Panc1 (cell line): ENCODE measurements around the gene PPP4R2. TPM values are rescaled to one million over a fixed set of nuclear protein-coding genes. Genes with fewer than 3 reads are reported as not detected.

Experiments used
- ATAC-seq: fragments of 200-7000 bp; cut with Tn5 transposase; 2 replicates; pipeline ENCODE4 v1.9.1; 2020; ENCODE audit warnings: mild to moderate bottlenecking, moderate library complexity
- BruUV-seq: library from RNA; stranded (reverse); fragments of 400-500 nt; replicated peaks from 2 replicates; lab custom pipeline; 2021; lab: Mats Ljungman, UMichigan
- CTCF ChIA-PET: fragments of 300-600 bp; sonication (Branson Sonifier 250); formaldehyde crosslinking; loops from one replicate; lab custom pipeline; 2022; ENCODE audit warnings: antibody characterized with exemption; lab: Charles Lee
- POLR2A ChIA-PET: fragments of 300-600 bp; sonication (Branson Sonifier 250); formaldehyde crosslinking; loops from one replicate; lab custom pipeline; 2022; ENCODE audit warnings: antibody characterized with exemption; lab: Charles Lee
- DNase-seq: peaks from one replicate; pipeline ENCODE4 v3.0.0-alpha.2; 2010; ENCODE audit warnings: low read depth, low spot score
- H3K27ac ChIP-seq: 2 replicates; pipeline ENCODE4 v1.5.1; 2011; ENCODE audit warnings: mild to moderate bottlenecking, low read length, inconsistent platforms
- H3K27me3 ChIP-seq: fragments of 200-500 bp; sonication (Bioruptor generic); 2 replicates; pipeline ENCODE4 v1.6.0; 2014; ENCODE audit warnings: low read length, inconsistent platforms; ENCODE audit not compliant: control insufficient read depth, insufficient read depth
- H3K36me3 ChIP-seq: fragments of 200-500 bp; sonication (Bioruptor generic); 2 replicates; pipeline ENCODE4 v1.5.1; 2014; ENCODE audit warnings: inconsistent platforms, mild to moderate bottlenecking, low read length, moderate library complexity; ENCODE audit not compliant: control insufficient read depth, insufficient read depth
- H3K4me1 ChIP-seq: 2 replicates; pipeline ENCODE4 v1.5.1; 2011; ENCODE audit warnings: inconsistent platforms, mild to moderate bottlenecking, low read length, moderate library complexity; ENCODE audit not compliant: control insufficient read depth, insufficient read depth
- H3K4me3 ChIP-seq, 2 experiments: 2 replicates each; pipeline ENCODE4 v1.5.1; 2011 to 2012; ENCODE audit warnings: low read depth in 2 of 2, low read length in 2 of 2, mild to moderate bottlenecking in 2 of 2, inconsistent platforms in 1 of 2, moderate library complexity in 1 of 2
- H3K9me3 ChIP-seq: fragments of 200-500 bp; sonication (Bioruptor generic); 2 replicates; pipeline ENCODE4 v1.5.1; 2014; ENCODE audit warnings: low read depth, mild to moderate bottlenecking, inconsistent platforms, low read length, moderate library complexity; ENCODE audit not compliant: control insufficient read depth, insufficient read depth
- CTCF ChIP-seq: fragments of 450-650 bp; IDR thresholded peaks from 2 replicates; pipeline ENCODE4 v1.5.1; 2017; ENCODE audit warnings: mild to moderate bottlenecking
- POLR2AphosphoS5 ChIP-seq: IDR thresholded peaks from 2 replicates; pipeline ENCODE4 v1.6.1; 2012; ENCODE audit warnings: mild to moderate bottlenecking, low read depth, low read length, moderate library complexity
- REST ChIP-seq, 2 experiments: IDR thresholded peaks; 2 replicates each; pipeline ENCODE4 v1.6.1; 2011 to 2012; ENCODE audit warnings: low read depth in 2 of 2, control low read depth in 1 of 2, low read length in 1 of 2, mild to moderate bottlenecking in 1 of 2, moderate library complexity in 1 of 2; ENCODE audit not compliant: insufficient read depth in 1 of 2
- SIN3A ChIP-seq: IDR thresholded peaks from 2 replicates; pipeline ENCODE4 v1.6.1; 2012; ENCODE audit warnings: low read depth, mild to moderate bottlenecking, low read length, moderate library complexity, borderline replicate concordance; ENCODE audit not compliant: insufficient read depth
- TCF7L2 ChIP-seq: IDR thresholded peaks from 2 replicates; pipeline ENCODE4 v1.6.1; 2011; ENCODE audit warnings: mild to moderate bottlenecking, low read depth, low read length, inconsistent platforms
- in situ Hi-C: cut with HindIII; loops from 2 replicates; pipeline ENCODE4 v1.10.0; 2016; ENCODE audit warnings: low sequenced_read_pairs, low pct_unique_long_range_greater_than_20kb
- intact Hi-C: fragments of 100-400 bp; cut with micrococcal nuclease; formaldehyde crosslinking; loops from one replicate; pipeline ENCODE4 v1.10.0; 2022; ENCODE audit not compliant: unreplicated experiment
- total RNA-seq: library from RNA; stranded (reverse); gene quantifications from one replicate; pipeline ENCODE4 v1.2.1, GENCODE V29; 2021; ENCODE audit not compliant: unreplicated experiment

The PPP4R2 gene
- total RNA-seq, 1 experiment from 2014 or later: 59.8 TPM

GRCh38 chr3:73009008-73009407 is 12.4 kb downstream of the PPP4R2 start:
- no peak for ATAC-seq
- in situ Hi-C loops (no loop called here), intact Hi-C loops (no loop called here)
- no peaks in the 10 kb centered on the region; the same call in none of the 2 replicates for H3K4me1 ChIP-seq
- TF ChIP-seq SIN3A (no peak), TCF7L2 (no peak), POLR2AphosphoS5 (no peak), REST (IDR thresholded peaks at IDR 0.05; ENCODE audit: insufficient read depth in 1 of 2, low read depth in 2 of 2, low read length in 1 of 2) (no peak), CTCF (no peak)
- POLR2A ChIA-PET: no interaction called here
- BruUV-seq: no TSS peak
- no peaks in the 10 kb centered on the region for H3K9me3 ChIP-seq
- no peaks in the 10 kb centered on the region for H3K27me3 ChIP-seq
- no peak for DNase-seq
- no peak overlapping the region for H3K27ac ChIP-seq
- CTCF ChIA-PET: no interaction called here
- peaks cover 6% of the 10 kb centered on the region for H3K36me3 ChIP-seq
- no peak overlapping the region for H3K4me3 ChIP-seq

GRCh38 chr3:73009750-73010149 is 13.1 kb downstream of the PPP4R2 start:
- no TSS peak for BruUV-seq
- DNase-seq: no peak
- POLR2A ChIA-PET: no interaction called here
- Histone ChIP-seq H3K4me1 (no peaks in the 10 kb centered on the region; the same call in none of the 2 replicates), H3K27me3 (no peaks in the 10 kb centered on the region), H3K36me3 (peaks cover 6% of the 10 kb centered on the region), H3K9me3 (no peaks in the 10 kb centered on the region), H3K27ac (no peak overlapping the region), H3K4me3 (no peak overlapping the region)
- CTCF ChIA-PET: no interaction called here
- ATAC-seq: no peak
- TF ChIP-seq TCF7L2 (no peak), POLR2AphosphoS5 (no peak), CTCF (no peak)
- intact Hi-C loops: no loop called here
- in situ Hi-C loops: no loop called here
